Fibroblast of mammary gland (primary cell): Measurements from ENCODE around the gene CFAP68.

ENCODE experiments used
- DNase-seq: peaks from one replicate; pipeline ENCODE4 v3.0.0-alpha.2; 2010; ENCODE audit warnings: low read depth
- H3K4me3 ChIP-seq: 2 replicates; pipeline ENCODE4 v1.5.1; 2011; ENCODE audit warnings: low read depth, mild to moderate bottlenecking, low read length, moderate library complexity; ENCODE audit not compliant: control insufficient read depth
- TF ChIP-seq, protein P1 (sequence below): conservative IDR thresholded peaks from 2 replicates; pipeline ENCODE4 v1.5.1; 2011; ENCODE audit warnings: low read depth, low read length, inconsistent platforms; ENCODE audit not compliant: control insufficient read depth, insufficient read depth

CFAP68 gene

GRCh38 chr11:111860257-111860656 is 19.1 kb upstream of the CFAP68 start:
- TF ChIP-seq, protein P1, sequence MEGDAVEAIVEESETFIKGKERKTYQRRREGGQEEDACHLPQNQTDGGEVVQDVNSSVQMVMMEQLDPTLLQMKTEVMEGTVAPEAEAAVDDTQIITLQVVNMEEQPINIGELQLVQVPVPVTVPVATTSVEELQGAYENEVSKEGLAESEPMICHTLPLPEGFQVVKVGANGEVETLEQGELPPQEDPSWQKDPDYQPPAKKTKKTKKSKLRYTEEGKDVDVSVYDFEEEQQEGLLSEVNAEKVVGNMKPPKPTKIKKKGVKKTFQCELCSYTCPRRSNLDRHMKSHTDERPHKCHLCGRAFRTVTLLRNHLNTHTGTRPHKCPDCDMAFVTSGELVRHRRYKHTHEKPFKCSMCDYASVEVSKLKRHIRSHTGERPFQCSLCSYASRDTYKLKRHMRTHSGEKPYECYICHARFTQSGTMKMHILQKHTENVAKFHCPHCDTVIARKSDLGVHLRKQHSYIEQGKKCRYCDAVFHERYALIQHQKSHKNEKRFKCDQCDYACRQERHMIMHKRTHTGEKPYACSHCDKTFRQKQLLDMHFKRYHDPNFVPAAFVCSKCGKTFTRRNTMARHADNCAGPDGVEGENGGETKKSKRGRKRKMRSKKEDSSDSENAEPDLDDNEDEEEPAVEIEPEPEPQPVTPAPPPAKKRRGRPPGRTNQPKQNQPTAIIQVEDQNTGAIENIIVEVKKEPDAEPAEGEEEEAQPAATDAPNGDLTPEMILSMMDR = no peak
- DNase-seq = no peak
- no peak overlapping the region for H3K4me3 ChIP-seq

DNA sequence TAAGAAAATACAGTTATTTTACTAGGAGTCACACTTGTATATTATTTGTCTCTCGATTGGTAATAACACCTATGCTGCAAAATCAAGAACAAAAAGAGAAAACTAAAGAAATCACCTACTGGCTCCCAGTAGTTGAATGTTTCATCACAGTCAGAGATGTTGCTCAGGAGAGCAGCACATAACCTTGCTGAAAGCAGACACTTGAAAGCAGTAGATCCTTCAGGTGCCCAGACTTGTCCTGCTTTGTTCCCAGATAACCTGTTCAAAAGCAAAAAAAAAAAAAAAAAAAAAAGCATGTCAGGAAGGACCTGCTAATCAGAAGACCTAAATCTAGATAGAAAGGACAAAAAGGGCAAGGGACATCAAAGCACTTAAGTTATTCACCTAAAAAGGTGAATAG is 9.2 kb upstream of the CFAP68 start:
- TF ChIP-seq, protein P1 = no peak
- no peak overlapping the region for H3K4me3 ChIP-seq
- no peak for DNase-seq

DNA sequence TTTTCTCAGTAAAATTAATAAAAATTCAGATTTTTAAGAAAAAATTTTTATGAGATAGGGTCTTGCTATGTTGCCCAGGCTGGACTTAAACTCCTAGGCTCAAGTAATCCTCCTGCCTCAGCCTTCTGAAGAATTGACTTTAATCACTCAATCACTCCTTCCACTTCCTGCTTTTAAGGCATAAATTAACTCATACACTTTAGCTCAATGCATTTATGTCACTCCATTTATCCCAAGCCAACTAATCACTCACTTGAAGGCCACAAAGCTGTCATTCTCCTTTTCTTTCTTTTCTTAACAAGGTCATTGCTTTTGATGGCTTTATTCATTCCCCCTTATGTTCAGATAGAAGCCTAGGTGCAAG is 8.8 kb upstream of the CFAP68 start:
- DNase-seq = no peak
- peak overlapping the region; percentile 70 for H3K4me3 ChIP-seq
- TF ChIP-seq, protein P1 = no peak

- TF ChIP-seq, protein P1 = peak; percentile 42
- DNase-seq = peak; percentile 82
- peak within 1 kb of the TSS; percentile 70 for H3K4me3 ChIP-seq
Measured at GRCh38 chr11:111870886-111871692, 8.3 kb upstream of the CFAP68 start, which contains the start of gene ALG9. Gene ALG9 (minus strand): TSS chr11:111871581. CDS start chr11:111871482, 99 bp downstream.

DNA sequence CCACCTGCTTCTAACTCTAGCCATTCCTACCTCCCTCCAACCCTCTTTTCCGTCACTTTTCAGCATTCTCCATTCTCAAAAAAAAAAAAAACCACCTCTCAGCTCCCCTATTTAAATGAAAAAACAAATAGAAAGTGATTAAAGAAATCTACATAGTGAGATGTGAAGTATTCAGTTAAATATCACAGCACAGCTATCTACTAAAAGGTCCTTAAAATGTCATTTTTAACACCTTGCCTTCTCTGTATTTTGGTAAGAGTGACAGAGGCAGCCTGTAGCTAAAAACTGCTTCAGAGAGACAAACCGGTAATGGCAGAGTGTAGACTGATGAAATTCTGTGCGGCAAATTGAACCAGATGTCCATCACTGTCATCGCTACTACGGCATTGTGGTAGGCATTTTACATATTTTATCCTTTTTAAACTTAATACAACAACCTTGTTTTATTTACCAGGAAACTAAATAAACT is 7.6 kb upstream of the CFAP68 start:
- TF ChIP-seq, protein P1 = no peak
- peak overlapping the region; percentile 70 for H3K4me3 ChIP-seq
- no peak for DNase-seq

DNA sequence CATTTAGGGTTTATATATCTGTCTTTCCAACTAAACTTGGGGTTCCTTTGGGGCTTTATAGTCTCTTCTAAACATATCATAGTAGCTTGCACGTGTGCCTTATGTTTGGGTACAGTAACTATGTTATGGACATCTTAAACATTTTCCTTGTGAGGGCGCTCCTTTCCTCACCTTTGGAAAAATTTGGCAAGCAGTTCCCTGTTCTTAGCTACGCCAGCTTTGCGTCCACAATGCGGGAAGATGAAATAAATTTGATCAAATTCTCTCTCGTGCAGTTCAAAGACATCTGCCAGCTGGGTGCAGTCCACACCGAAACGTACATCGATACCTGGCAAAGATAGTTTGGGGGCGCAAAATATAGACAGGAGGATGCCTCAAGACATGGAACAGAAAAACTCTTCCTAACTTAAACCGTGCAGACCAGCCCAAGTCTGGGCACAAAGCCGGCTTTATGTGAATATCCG is 924 bp upstream of the CFAP68 start:
- TF ChIP-seq, protein P1 = no peak
- peak; percentile 36 for DNase-seq
- H3K4me3 ChIP-seq = peak overlapping the region; percentile 88

- TF ChIP-seq, protein P1 = no peak
- DNase-seq = no peak
- H3K4me3 ChIP-seq = peak overlapping the region; percentile 88
Measured at GRCh38 chr11:111879637-111879960, 258 bp downstream of the CFAP68 start.
